Brain microvascular endothelial cell (primary cell): ENCODE measurements around the gene CDHR3.

Source experiments
- DNase-seq: peaks from one replicate; pipeline ENCODE4 v3.0.0-alpha.2; 2020
- H3K27ac ChIP-seq: fragments of 250-450 bp; sonication (Bioruptor Pico); 2 replicates; pipeline ENCODE4 v1.5.1; 2020; ENCODE audit warnings: mild to moderate bottlenecking, moderate library complexity
- H3K27me3 ChIP-seq: fragments of 250-450 bp; sonication (Bioruptor Pico); replicated peaks from 2 replicates; pipeline ENCODE4 v1.5.1; 2020; ENCODE audit warnings: mild to moderate bottlenecking
- H3K36me3 ChIP-seq: fragments of 250-450 bp; sonication (Bioruptor Pico); replicated peaks from 2 replicates; pipeline ENCODE4 v1.5.1; 2020; ENCODE audit warnings: mild to moderate bottlenecking
- H3K4me3 ChIP-seq: 2 replicates; pipeline ENCODE4 v1.5.1; 2011; ENCODE audit warnings: low read depth, mild to moderate bottlenecking, control low read depth, low read length, moderate library complexity
- CTCF ChIP-seq: IDR thresholded peaks from 2 replicates; pipeline ENCODE4 v1.5.1; 2011; ENCODE audit warnings: low read depth, mild to moderate bottlenecking, moderate library complexity, low read length, control low read depth, inconsistent platforms; ENCODE audit errors: missing control alignments
- in situ Hi-C: cut with HindIII; loops from 2 replicates; pipeline ENCODE4 v1.10.0; 2017; ENCODE audit warnings: low sequenced_read_pairs, low pct_ligation_motif_present

Gene CDHR3

GRCh38 chr7:106010866-106011265 is 47.8 kb downstream of the CDHR3 start:
- peak; percentile 32 for DNase-seq
- H3K36me3 ChIP-seq = no peaks in the 10 kb centered on the region
- H3K27me3 ChIP-seq = no peaks in the 10 kb centered on the region
- H3K27ac ChIP-seq = no peak overlapping the region
- in situ Hi-C loops = no loop called here
- H3K4me3 ChIP-seq = no peak overlapping the region
- TF ChIP-seq CTCF = no peak

GRCh38 chr7:106012184-106012583 is 49.1 kb downstream of the CDHR3 start:
- Histone ChIP-seq H3K4me3 (no peak overlapping the region), H3K27me3 (no peaks in the 10 kb centered on the region), H3K36me3 (no peaks in the 10 kb centered on the region), H3K27ac (no peak overlapping the region)
- in situ Hi-C loops = no loop called here
- no peak for DNase-seq
- no peak for TF ChIP-seq CTCF

- Histone ChIP-seq H3K27ac (no peak overlapping the region), H3K36me3 (no peaks in the 10 kb centered on the region), H3K27me3 (no peaks in the 10 kb centered on the region), H3K4me3 (no peak overlapping the region)
- no peak for DNase-seq
- TF ChIP-seq CTCF = no peak
- in situ Hi-C loops = no loop called here
Observed at GRCh38 chr7:106012935-106013439, 49.9 kb downstream of the CDHR3 start.

- TF ChIP-seq CTCF = no peak
- Histone ChIP-seq H3K27ac (no peak overlapping the region), H3K36me3 (no peaks in the 10 kb centered on the region), H3K4me3 (no peak overlapping the region), H3K27me3 (no peaks in the 10 kb centered on the region)
- in situ Hi-C loops = no loop called here
- no peak for DNase-seq
Observed at GRCh38 chr7:106015381-106016218, 52.5 kb downstream of the CDHR3 start.

GRCh38 chr7:106016331-106016730 is 53.3 kb downstream of the CDHR3 start:
- Histone ChIP-seq H3K27ac (no peak overlapping the region), H3K4me3 (no peak overlapping the region), H3K36me3 (no peaks in the 10 kb centered on the region), H3K27me3 (no peaks in the 10 kb centered on the region)
- no peak for TF ChIP-seq CTCF
- in situ Hi-C loops = no loop called here
- no peak for DNase-seq
